HG02763 (cell line): ENCODE results near the gene GALNT4.

Source experiments
- ATAC-seq: cut with Tn5 transposase; IDR thresholded peaks from one replicate; pipeline ENCODE4 v1.9.1; 2021; ENCODE audit warnings: mild to moderate bottlenecking, moderate library complexity; ENCODE audit not compliant: unreplicated experiment

GALNT4 gene

GRCh38 chr12:89537389-89537788, 12.8 kb upstream of the GALNT4 start:
- no peak for ATAC-seq

- no peak for ATAC-seq
These were observed 5.1 kb upstream of the GALNT4 start for GRCh38 chr12:89529738-89530137.

GRCh38 chr12:89528434-89528833, 3.8 kb upstream of the GALNT4 start:
- no peak for ATAC-seq

GRCh38 chr12:89525824-89526770, 1.5 kb upstream of the GALNT4 start, which contains the start of gene POC1B:
POC1B (minus strand) TSS chr12:89526047; CDS start chr12:89525895, 152 bp downstream.
- ATAC-seq, result peak; percentile 63

GRCh38 chr12:89525305-89525823, 768 bp upstream of the GALNT4 start:
- ATAC-seq, result peak; percentile 24

- no peak for ATAC-seq
These were observed 604 bp downstream of the GALNT4 start for GRCh38 chr12:89523843-89524540.

DNA sequence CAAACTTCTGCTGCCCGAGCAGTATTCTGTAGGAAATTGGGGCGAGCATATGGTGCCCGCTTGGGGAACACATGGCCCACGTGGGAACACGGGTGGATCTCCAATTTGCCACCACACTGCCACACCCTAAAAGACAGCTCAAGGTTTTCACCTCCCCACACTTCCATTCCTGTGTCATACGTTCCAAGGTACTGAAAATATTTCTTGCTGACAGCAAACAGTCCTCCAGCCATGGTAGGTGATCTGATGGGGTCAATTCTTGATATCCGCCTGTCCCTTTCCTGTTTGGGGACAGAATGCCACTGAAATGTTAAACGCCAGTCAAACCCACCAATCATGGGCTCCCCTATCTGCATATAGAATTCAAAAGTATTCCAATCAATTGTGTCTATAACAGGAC, 1.2 kb downstream of the GALNT4 start:
- ATAC-seq, result no peak

DNA sequence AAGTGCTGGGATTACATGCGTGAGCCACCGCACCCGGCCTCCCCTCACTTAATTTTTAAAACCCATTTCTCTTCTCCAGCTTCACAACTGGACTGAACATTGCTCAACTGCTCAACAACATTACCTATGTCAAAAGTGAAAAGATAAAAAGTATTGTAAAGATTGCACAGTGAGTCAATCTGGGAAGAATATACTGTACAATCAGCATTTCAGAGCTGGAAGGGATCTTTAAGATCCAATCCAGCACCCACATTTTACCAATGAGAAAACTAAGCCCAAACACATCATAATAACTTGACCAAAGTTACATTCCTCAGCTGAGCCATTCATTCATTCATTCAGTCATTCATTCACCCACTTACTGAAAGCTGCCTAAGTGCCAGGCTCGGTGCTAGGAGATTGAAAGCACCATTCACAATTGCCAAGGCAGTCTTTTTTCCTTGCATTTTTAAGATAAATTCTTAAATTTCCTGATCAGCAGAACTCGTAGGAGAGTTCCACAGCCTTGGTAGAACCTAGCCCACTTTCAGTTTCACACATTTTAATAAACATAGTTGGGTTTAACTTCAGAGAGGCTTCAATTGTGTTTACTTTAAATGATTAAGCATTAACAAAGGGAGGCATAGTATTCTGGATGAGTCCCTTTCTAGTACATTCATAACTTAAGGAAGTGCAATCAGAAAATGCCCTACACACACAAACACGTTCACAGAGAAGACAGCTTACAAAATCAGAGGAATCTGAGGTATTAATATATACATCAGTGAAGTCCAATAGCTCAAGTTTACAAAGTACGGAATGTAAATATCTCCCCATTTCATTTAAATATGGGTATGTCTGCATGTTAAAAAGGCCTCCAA, 3.0 kb downstream of the GALNT4 start:
- no peak for ATAC-seq

DNA sequence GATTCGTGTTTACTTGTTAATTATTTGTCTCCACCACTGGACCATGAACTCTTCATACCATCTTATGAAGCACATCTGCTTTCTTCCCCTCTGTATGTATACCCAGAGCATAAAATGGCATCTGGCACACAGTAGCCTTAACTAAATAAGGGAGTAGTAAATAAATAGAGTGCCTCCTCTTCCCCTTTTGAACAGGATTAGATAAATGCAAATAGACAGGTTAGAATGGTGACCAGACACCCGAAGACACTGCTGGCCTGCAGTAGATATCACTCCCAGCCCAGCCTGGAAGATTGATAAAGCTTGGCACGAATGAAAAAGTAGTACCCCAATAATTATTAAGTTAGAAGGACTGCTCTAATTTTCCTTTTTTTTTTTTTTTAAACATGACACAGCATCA, 6.9 kb downstream of the GALNT4 start:
- ATAC-seq, result no peak

GRCh38 chr12:89516633-89517032, 8.0 kb downstream of the GALNT4 start:
- no peak for ATAC-seq

GRCh38 chr12:89514751-89515150, 9.8 kb downstream of the GALNT4 start:
- peak; percentile 59 for ATAC-seq

- ATAC-seq, result no peak
These were observed 11.1 kb downstream of the GALNT4 start for GRCh38 chr12:89513544-89513943.

DNA sequence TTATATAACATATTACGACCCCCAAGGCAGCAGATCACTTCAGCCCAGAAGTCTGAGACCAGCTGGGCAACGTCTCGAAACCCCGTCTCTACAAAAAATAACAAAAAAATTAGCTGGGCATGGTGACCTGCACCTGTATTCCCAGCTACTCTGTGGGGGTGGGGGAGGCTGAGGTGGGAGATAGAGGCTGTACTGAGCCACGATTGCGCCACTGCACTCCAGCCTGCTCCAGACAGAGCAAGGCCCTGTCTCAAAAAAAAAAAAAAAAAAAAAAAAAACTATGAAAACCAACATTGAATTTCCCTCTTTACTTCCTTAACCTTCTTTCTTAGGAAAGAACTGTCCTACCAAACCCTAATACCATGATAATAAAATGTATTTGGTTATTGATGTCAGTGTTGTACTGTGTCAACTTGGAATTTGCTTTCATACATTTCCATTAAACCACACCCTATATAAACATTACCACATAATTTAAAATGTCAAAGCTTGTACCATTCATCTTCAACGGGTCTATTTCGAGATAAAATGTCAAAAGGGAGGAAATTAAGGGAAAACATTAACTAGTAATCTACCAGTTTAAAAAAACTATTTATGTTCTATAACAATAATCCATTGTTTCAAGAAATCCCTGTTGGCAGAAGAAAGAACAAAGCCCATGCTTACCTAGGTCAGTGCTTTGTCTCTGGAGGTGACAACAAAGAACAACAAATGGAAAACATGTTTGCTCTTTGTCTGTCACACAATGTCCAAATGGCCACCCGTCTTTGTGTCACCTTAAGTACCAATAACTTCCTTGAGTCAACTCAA, 17.4 kb downstream of the GALNT4 start:
- ATAC-seq, result no peak

DNA sequence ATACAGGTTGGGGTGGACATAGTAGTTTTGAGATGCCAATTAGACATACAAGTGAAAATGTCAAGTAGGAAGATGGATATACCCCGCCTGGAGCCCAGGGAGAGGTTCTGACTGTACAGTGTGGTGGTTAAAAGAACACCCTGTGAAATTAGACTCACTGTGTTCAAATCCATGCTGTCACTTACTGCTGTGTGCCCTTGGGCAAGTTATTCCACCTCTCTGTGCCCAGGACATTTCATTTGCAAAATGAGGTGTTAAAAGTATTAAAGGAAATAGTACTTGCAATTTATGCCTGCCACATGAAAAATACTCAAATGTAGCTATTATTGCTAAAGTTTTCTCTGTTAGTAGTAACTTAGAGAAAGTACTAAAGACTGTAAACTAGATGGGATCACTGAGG, 18.5 kb downstream of the GALNT4 start:
- ATAC-seq, result no peak

DNA sequence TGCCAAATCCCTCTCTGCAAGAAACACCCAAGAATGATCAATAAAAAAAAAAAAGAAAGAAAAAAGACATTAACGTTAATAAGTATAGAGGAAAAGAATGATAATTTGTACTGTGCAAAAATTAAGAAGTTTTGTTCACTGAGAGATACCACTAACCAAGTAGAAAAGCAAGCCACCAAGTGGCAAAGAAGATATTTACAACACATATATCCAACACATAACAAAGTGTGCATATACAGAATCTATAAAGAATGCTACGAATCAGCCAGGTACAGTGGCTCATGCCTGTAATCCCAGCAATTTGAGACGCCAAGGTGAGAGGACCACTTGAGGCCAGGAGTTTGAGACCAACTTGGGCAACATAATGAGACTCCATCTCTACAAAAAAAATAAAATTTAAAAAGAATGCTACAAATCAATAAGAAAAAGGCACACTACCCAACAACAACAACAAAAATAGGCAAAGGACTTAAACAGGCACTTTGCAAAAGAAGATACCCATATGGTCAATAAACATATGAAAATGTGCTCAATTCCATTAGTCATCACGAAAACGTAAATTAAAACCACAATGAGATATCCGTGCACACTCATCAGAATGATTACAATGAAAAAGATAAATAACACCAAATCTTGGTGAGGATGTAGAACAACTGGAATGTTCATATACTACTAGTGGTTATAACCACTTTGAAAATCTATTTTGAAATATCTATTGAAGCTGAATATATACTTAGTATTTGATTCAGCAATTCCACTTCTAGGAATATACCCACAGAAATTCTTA, 19.8 kb downstream of the GALNT4 start:
- no peak for ATAC-seq

DNA sequence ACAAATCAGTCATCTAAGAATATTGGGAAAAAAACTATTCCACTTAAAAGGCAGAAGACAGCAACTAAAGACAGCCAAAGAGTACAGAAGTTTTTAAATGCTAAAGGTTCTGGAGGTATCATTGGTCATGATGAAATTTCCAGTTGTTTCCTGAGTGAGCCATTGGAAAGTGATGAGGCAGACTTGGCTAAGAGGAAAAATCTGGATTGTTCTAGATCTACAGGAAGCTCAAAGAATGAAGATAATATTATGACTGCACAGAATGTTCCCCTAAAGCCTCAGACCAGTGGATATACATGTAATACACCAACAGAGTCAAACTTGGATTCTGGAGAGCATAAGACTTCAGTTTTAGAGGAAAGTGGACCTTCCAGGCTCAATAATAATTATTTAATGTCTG, 22.8 kb downstream of the GALNT4 start:
- ATAC-seq, result no peak

DNA sequence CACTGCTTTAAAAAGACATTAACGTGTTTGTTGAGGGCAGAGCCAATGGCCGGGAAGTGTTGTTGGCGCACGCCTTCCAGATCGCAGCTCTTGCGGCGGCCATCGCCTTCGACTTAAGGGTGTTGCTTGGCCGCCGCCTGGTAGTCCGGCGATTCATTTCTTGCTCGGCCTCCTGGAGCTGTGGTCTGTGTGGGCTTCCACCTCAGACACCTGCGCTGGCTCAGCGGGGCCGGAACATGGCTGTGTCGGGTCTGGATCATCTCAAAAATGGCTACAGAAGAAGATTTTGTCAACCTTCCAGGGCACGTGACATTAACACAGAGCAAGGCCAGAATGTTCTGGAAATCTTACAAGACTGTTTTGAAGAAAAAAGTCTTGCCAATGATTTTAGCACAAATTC, 24.7 kb downstream of the GALNT4 start:
- ATAC-seq, result no peak

GRCh38 chr12:89497467-89497866, 27.1 kb downstream of the GALNT4 start:
- ATAC-seq, result no peak

DNA sequence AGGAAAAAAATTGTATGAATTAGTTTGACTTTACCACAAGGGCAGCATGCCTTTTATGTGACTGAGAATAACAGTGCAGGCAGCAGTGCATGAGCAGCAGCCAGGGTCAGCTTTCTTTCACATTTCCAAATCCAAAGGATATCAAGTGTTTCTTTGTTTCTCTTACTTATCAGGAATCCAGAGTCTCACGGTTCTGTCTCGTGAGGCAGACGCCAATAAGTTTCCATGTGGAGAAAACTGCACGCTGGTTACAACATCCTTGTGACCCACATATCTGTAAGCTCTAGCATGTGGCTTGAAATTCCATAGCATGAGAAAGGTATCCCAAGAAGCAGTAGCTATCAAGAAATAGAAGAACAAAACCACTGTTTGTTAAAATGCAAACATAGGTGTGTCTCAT, 27.6 kb downstream of the GALNT4 start:
- ATAC-seq, result no peak
